ENCODE measurements around the gene PNMA1.

PNMA1 gene, protein sequence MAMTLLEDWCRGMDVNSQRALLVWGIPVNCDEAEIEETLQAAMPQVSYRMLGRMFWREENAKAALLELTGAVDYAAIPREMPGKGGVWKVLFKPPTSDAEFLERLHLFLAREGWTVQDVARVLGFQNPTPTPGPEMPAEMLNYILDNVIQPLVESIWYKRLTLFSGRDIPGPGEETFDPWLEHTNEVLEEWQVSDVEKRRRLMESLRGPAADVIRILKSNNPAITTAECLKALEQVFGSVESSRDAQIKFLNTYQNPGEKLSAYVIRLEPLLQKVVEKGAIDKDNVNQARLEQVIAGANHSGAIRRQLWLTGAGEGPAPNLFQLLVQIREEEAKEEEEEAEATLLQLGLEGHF

GRCh38 chr14:73713803-73714655 lies at the start of gene PNMA1:
PNMA1 (minus strand) TSS chr14:73714384; CDS start chr14:73713639, 745 bp downstream.
- peaks cover 23% of the 10 kb centered on the region for H3K4me1 Mint-ChIP-seq
- no peaks in the 10 kb centered on the region for H3K27me3 Mint-ChIP-seq
- H3K27ac Mint-ChIP-seq = peak within 1 kb of the TSS; percentile 96
- H3K4me3 Mint-ChIP-seq = peak within 1 kb of the TSS; percentile 94
- peaks cover 13% of the 10 kb centered on the region for H3K36me3 Mint-ChIP-seq
- H3K9me3 Mint-ChIP-seq = no peaks in the 10 kb centered on the region
- DNase-seq (ENCODE audit: low spot score in 2 of 2) (peak; percentile 84 to 85), ATAC-seq (ENCODE audit: low read depth) (peak; percentile 79)

DNA sequence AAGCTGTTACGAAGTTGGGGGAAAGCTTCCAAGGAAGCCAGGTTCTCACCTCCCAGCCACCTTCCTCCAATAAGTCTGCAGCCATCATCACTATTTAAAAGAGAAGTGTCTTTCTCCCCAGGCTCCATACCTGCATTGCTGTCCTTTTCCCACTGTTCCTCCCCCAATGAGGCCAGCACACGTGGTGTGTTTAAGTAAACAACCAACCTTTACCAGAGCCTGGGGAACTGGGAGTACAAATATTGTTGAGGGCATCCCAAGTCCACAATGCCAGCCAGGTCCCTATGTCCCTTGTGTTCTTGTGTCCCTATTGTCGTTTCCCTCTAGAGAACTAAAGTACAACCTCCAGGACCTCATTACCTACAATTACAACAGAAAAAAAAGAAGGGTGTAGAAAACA lies 49.2 kb upstream of the PNMA1 start:
- no peaks in the 10 kb centered on the region for H3K36me3 Mint-ChIP-seq
- DNase-seq (ENCODE audit: low spot score in 2 of 2) (no peak), ATAC-seq (ENCODE audit: low read depth) (no peak)
- H3K27me3 Mint-ChIP-seq = no peaks in the 10 kb centered on the region
- no peak overlapping the region for H3K4me3 Mint-ChIP-seq
- peak overlapping the region; percentile 99 for H3K27ac Mint-ChIP-seq
- no peaks in the 10 kb centered on the region for H3K9me3 Mint-ChIP-seq
- H3K4me1 Mint-ChIP-seq = peaks cover 53% of the 10 kb centered on the region

DNA sequence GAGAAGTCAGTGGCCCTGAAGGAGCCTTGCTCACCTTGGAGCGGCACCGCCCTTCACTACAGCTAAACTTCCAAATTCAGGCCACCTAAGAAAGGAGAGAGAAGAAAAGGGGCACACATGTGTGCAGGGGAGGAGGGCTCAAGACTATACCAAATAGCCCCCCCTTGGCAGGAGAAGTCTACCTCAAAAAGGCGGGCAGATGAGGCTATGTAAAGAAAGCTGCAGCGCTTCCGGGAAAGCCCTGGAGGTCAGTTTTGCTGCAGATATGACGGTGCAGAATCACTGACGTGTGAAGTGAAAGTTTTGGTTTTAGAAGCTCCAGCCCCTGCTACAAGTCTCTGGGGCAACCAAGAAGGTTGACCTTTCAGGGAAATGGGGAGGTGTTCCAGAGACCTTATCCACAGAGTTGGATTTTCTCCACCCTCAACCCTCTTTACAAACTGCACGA lies 48.2 kb upstream of the PNMA1 start:
- Mint-ChIP-seq H3K27me3 (no peaks in the 10 kb centered on the region), H3K27ac (peak overlapping the region; percentile 99), H3K36me3 (no peaks in the 10 kb centered on the region), H3K9me3 (no peaks in the 10 kb centered on the region), H3K4me3 (peak overlapping the region; percentile 75), H3K4me1 (peaks cover 60% of the 10 kb centered on the region)
- ATAC-seq (ENCODE audit: low read depth) = no peak
- DNase-seq (ENCODE audit: low spot score in 2 of 2) = no peak

DNA sequence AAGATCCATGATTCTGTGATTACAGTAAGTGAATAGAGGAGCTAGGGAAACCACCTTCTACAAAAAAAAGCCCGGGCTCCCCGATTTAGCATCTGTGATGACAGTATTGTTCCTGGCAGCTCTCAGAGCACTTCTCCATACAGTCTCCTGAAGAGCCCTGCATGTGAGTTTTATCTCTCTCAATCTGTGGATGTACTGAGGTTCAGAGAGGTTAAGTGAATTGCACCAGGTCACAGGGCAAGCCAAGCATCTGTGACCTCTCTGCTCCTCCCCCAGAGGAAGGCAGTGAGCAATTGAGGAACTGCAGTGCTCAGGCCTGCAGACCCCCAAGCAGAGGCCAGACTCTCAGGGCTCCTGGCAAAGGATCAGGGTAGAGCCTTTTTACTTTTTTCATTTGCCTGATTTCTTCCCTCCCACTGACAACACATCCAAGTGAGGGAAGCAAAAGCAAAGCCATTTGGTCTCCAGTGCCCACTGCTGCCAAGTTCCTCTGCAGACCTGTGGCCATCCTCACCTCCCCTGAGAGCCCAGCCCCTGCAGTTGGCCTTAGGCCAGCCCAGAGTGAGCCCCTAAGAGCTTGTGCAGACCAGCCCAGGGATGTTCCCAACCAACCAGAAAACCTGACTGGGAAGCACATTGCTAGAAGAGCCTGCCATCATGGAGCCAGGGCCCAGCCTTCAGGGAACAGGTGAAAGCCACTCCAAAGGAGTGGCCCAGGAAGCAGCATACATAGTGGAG lies 47.6 kb upstream of the PNMA1 start:
- no peak for ATAC-seq (ENCODE audit: low read depth)
- H3K4me3 Mint-ChIP-seq = peak overlapping the region; percentile 75
- H3K4me1 Mint-ChIP-seq = peaks cover 64% of the 10 kb centered on the region
- H3K27me3 Mint-ChIP-seq = no peaks in the 10 kb centered on the region
- DNase-seq (ENCODE audit: low spot score in 2 of 2) = no peak
- no peaks in the 10 kb centered on the region for H3K36me3 Mint-ChIP-seq
- H3K9me3 Mint-ChIP-seq = no peaks in the 10 kb centered on the region
- peak overlapping the region; percentile 99 for H3K27ac Mint-ChIP-seq

- H3K27me3 Mint-ChIP-seq = no peaks in the 10 kb centered on the region
- peak overlapping the region; percentile 99 for H3K27ac Mint-ChIP-seq
- ATAC-seq (ENCODE audit: low read depth) (peak; percentile 3), DNase-seq (ENCODE audit: low spot score in 2 of 2) (no peak)
- peaks cover 67% of the 10 kb centered on the region for H3K4me1 Mint-ChIP-seq
- no peaks in the 10 kb centered on the region for H3K36me3 Mint-ChIP-seq
- H3K4me3 Mint-ChIP-seq = peak overlapping the region; percentile 89
- no peaks in the 10 kb centered on the region for H3K9me3 Mint-ChIP-seq
Observed at GRCh38 chr14:73760598-73761586, 46.7 kb upstream of the PNMA1 start.

DNA sequence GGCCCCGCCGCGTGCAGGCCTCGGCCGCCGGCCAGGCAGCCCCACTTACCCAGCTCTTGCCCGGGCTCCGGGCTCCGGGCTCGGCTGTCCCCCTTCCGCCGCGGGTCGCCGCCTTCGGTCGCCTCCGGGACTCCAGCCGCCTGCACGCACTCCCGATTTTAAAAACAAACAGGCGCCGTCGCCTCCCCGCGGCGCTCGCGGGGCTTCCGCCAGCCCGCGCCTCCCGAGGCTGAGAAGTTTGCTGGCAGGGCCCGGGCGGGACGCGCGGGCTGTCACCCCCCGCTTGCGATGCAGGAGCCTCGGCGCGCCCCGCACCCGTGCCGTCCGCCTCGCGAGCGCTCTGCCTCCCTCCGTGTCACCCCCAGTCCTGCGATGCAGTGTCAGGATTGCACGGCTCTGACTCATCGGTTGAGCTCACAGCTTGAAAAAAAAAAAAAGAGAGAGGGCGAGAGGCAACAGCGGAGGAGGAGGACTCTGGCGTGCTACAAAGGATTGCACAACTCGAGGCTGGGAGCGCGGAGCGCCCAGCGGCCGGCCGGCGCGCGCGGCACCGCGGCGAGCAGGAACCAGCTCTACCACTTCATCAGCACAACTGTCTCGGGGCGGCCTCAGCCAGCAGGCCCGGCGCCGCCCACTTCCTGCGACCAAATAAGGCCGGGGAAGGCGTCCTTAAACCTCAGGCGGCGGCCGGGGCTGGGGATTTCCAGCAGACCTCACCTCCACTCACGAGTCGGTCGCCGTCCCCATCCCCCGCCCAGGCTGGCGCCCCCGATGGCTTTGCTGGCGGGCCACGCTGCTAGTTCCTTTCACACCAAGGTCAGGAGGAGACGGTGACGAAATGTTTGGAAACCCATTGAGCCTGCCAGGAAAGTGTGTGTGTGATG lies 45.8 kb upstream of the PNMA1 start:
- no peaks in the 10 kb centered on the region for H3K36me3 Mint-ChIP-seq
- H3K4me1 Mint-ChIP-seq = peaks cover 67% of the 10 kb centered on the region
- peak overlapping the region; percentile 99 for H3K27ac Mint-ChIP-seq
- DNase-seq (ENCODE audit: low spot score in 2 of 2) = peak; percentile 95 to 97
- no peaks in the 10 kb centered on the region for H3K9me3 Mint-ChIP-seq
- H3K27me3 Mint-ChIP-seq = no peaks in the 10 kb centered on the region
- peak overlapping the region; percentile 89 for H3K4me3 Mint-ChIP-seq
- peak; percentile 70 for ATAC-seq (ENCODE audit: low read depth)

- no peaks in the 10 kb centered on the region for H3K9me3 Mint-ChIP-seq
- H3K4me3 Mint-ChIP-seq = peak overlapping the region; percentile 83
- H3K36me3 Mint-ChIP-seq = no peaks in the 10 kb centered on the region
- no peak for ATAC-seq (ENCODE audit: low read depth)
- no peaks in the 10 kb centered on the region for H3K27me3 Mint-ChIP-seq
- H3K27ac Mint-ChIP-seq = peak overlapping the region; percentile 90
- peak in 1 of 2 donors; percentile 44 for DNase-seq (ENCODE audit: low spot score in 2 of 2)
- peaks cover 67% of the 10 kb centered on the region for H3K4me1 Mint-ChIP-seq
Observed at GRCh38 chr14:73759183-73759713, 45.1 kb upstream of the PNMA1 start.

- H3K27ac Mint-ChIP-seq = peak overlapping the region; percentile 90
- H3K27me3 Mint-ChIP-seq = no peaks in the 10 kb centered on the region
- DNase-seq (ENCODE audit: low spot score in 2 of 2) (peak; percentile 77 to 84), ATAC-seq (ENCODE audit: low read depth) (peak; percentile 51)
- no peaks in the 10 kb centered on the region for H3K9me3 Mint-ChIP-seq
- H3K4me3 Mint-ChIP-seq = peak overlapping the region; percentile 83
- H3K4me1 Mint-ChIP-seq = peaks cover 72% of the 10 kb centered on the region
- H3K36me3 Mint-ChIP-seq = no peaks in the 10 kb centered on the region
Observed at GRCh38 chr14:73758392-73759182, 44.4 kb upstream of the PNMA1 start.

DNA sequence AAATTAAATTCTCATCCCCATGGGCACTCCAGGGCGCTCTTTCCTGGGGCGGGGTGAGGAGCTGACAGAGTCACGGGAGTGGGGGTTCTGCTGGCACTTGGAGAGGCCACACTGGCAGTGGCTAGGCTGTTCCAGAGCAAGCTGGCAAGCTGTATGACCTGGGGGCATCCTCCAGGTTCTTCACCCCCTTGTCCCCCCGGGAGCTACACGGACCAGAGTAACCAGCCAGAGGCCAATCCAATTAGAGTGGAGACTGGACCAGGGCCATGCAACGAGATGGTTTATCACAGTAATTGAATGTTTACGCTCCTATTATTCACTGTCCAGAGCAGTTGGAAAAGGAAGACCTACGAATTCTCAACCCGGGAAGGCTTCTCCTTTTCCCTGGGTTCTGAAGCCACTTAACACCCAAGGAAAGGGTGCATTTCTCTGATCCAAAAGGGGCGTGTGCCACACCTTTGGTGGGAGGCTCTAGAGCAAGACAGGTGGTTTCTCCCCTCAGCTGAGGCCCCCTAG lies 43.8 kb upstream of the PNMA1 start:
- peak overlapping the region; percentile 83 for H3K4me3 Mint-ChIP-seq
- no peaks in the 10 kb centered on the region for H3K27me3 Mint-ChIP-seq
- no peak for DNase-seq (ENCODE audit: low spot score in 2 of 2)
- H3K9me3 Mint-ChIP-seq = no peaks in the 10 kb centered on the region
- H3K27ac Mint-ChIP-seq = peak overlapping the region; percentile 90
- no peaks in the 10 kb centered on the region for H3K36me3 Mint-ChIP-seq
- no peak for ATAC-seq (ENCODE audit: low read depth)
- H3K4me1 Mint-ChIP-seq = peaks cover 71% of the 10 kb centered on the region

DNA sequence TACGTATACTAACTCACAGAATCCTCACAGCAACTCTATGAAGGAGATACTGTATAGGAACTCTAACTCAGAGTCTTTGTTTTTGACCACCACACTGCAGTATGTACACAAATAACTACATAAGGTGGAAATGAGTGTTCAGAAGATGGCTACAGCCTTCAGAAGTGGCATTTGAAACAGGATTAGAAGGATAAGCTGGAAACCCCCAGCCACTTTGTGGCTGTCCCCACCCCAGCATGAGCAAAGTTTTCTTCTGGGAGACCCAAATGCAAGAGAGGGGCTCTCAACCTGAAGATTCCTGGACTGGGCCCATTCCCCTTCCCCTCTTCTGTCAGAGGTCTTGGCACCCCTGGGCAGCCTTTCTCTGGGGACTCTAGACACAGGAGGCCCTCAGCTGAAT lies 43.2 kb upstream of the PNMA1 start:
- DNase-seq (ENCODE audit: low spot score in 2 of 2) (no peak), ATAC-seq (ENCODE audit: low read depth) (no peak)
- H3K9me3 Mint-ChIP-seq = no peaks in the 10 kb centered on the region
- no peaks in the 10 kb centered on the region for H3K27me3 Mint-ChIP-seq
- no peaks in the 10 kb centered on the region for H3K36me3 Mint-ChIP-seq
- H3K4me1 Mint-ChIP-seq = peaks cover 70% of the 10 kb centered on the region
- peak overlapping the region; percentile 90 for H3K27ac Mint-ChIP-seq
- peak overlapping the region; percentile 83 for H3K4me3 Mint-ChIP-seq

- DNase-seq (ENCODE audit: low spot score in 2 of 2) = no peak
- peaks cover 72% of the 10 kb centered on the region for H3K4me1 Mint-ChIP-seq
Observed at GRCh38 chr14:73755434-73756014, 41.3 kb upstream of the PNMA1 start.

More at GRCh38 chr14:73755434-73756014, 41.3 kb upstream of the PNMA1 start:
- Mint-ChIP-seq H3K27ac (peak overlapping the region; percentile 90), H3K9me3 (no peaks in the 10 kb centered on the region), H3K36me3 (no peaks in the 10 kb centered on the region), H3K4me3 (peak overlapping the region; percentile 83), H3K27me3 (no peaks in the 10 kb centered on the region)
- ATAC-seq (ENCODE audit: low read depth) = no peak
